HCT116 (cell line): Measurements from ENCODE around the gene OR5A1. TPM values are rescaled to one million over a fixed set of nuclear protein-coding genes. Genes with fewer than 3 reads are reported as not detected.

Experiments
- ATAC-seq: fragments of 200-7000 bp; cut with Tn5 transposase; 2 replicates; pipeline ENCODE4 v1.9.1; 2020; ENCODE audit warnings: mild to moderate bottlenecking, moderate library complexity
- BruUV-seq: library from RNA; stranded (reverse); fragments of 400-500 nt; replicated peaks from 2 replicates; lab custom pipeline; 2021; lab: Mats Ljungman, UMichigan
- CTCF ChIA-PET: fragments of 300-600 bp; sonication (Branson Sonifier 250); formaldehyde crosslinking; loops from one replicate; lab custom pipeline; 2021; ENCODE audit warnings: antibody characterized with exemption; lab: Charles Lee
- POLR2A ChIA-PET: fragments of 300-600, 350-600 bp; sonication (Branson Sonifier 250); formaldehyde crosslinking; loops from one replicate; lab custom pipeline; 2021; ENCODE audit warnings: antibody characterized with exemption; lab: Charles Lee
- RAD21 ChIA-PET, 2 experiments: fragments of 300-600 bp; sonication (Branson Sonifier 250); formaldehyde crosslinking; loops; one replicate each; lab custom pipeline; 2023; ENCODE audit warnings: low total read pairs in 2 of 2; ENCODE audit not compliant: uncharacterized antibody in 2 of 2, unreplicated experiment in 2 of 2, low non-redundant PET in 1 of 2; lab: Charles Lee
- DNase-seq: peaks from one replicate; pipeline ENCODE4 v3.0.0-alpha.2; 2010; ENCODE audit warnings: low read depth, low spot score
- H2AFZ ChIP-seq: fragments of 200-600 bp; shearing (Covaris generic), sonication (generic); 2 replicates; pipeline ENCODE4 v1.6.1; 2017; ENCODE audit warnings: low read depth, mixed run types, mixed read lengths, antibody characterized with exemption, low read length; ENCODE audit not compliant: poor library complexity, severe bottlenecking
- H3K27ac ChIP-seq: 2 replicates; pipeline ENCODE4 v1.5.1; 2012; ENCODE audit warnings: low read depth, low read length
- H3K27me3 ChIP-seq: fragments of 200-600 bp; sonication (generic); 2 replicates; pipeline ENCODE4 v1.6.1; 2016; ENCODE audit warnings: mixed run types, low read length, mixed read lengths; ENCODE audit not compliant: insufficient read depth
- H3K36me3 ChIP-seq, 2 experiments: fragments of 200-500 bp in 1 of 2; fragments of 200-600 bp in 1 of 2; sonication (Bioruptor generic) in 1 of 2; sonication (generic) in 1 of 2; 2 replicates each; pipeline versions ENCODE4 v1.5.1 to v1.6.1; 2014 to 2016; ENCODE audit warnings: low read length in 2 of 2, inconsistent platforms in 1 of 2, mixed read lengths in 1 of 2, mixed run types in 1 of 2; ENCODE audit not compliant: insufficient read depth in 2 of 2, control insufficient read depth in 1 of 2
- H3K4me1 ChIP-seq, 2 experiments: fragments of 200-600 bp in 1 of 2; sonication (generic) in 1 of 2; 2 replicates each; pipeline versions ENCODE4 v1.5.1 to v1.6.1; 2012 to 2017; ENCODE audit warnings: low read length in 2 of 2, inconsistent platforms in 1 of 2, mild to moderate bottlenecking in 1 of 2, mixed read lengths in 1 of 2, mixed run types in 1 of 2, moderate library complexity in 1 of 2; ENCODE audit not compliant: insufficient read depth in 2 of 2, control insufficient read depth in 1 of 2
- H3K4me2 ChIP-seq: fragments of 200-600 bp; sonication (generic); 2 replicates; pipeline ENCODE4 v1.6.1; 2017; ENCODE audit warnings: mixed run types, low read length, mixed read lengths
- H3K4me3 ChIP-seq, 2 experiments: fragments of 200-600 bp in 1 of 2; sonication (generic) in 1 of 2; replicated peaks in 1 of 2; 2 replicates each; pipeline ENCODE4 v1.5.1; 2011 to 2016; ENCODE audit warnings: low read length in 2 of 2, control low read depth in 1 of 2, low read depth in 1 of 2, mild to moderate bottlenecking in 1 of 2, mixed read lengths in 1 of 2, mixed run types in 1 of 2
- H3K79me2 ChIP-seq: fragments of 200-600 bp; sonication (generic); 2 replicates; pipeline ENCODE4 v1.6.1; 2017; ENCODE audit warnings: mild to moderate bottlenecking, mixed run types, low read length, moderate library complexity, mixed read lengths; ENCODE audit not compliant: insufficient read depth
- H3K9ac ChIP-seq: fragments of 200-600 bp; sonication (generic); 2 replicates; pipeline ENCODE4 v1.6.1; 2016; ENCODE audit warnings: low read length, mixed read lengths
- H3K9me2 ChIP-seq: fragments of 200-600 bp; sonication (generic), shearing (Covaris generic); 2 replicates; pipeline ENCODE4 v1.6.1; 2017; ENCODE audit warnings: mixed run types, mild to moderate bottlenecking, moderate library complexity; ENCODE audit not compliant: insufficient read depth
- H3K9me3 ChIP-seq, 2 experiments: fragments of 200-500 bp in 1 of 2; fragments of 200-600 bp in 1 of 2; sonication (Bioruptor generic) in 1 of 2; sonication (generic) in 1 of 2; 2 replicates each; pipeline ENCODE4 v1.6.1; 2014 to 2017; ENCODE audit warnings: low read length in 2 of 2, mixed read lengths in 2 of 2, inconsistent platforms in 1 of 2, low read depth in 1 of 2, mild to moderate bottlenecking in 1 of 2, mixed run types in 1 of 2, moderate library complexity in 1 of 2; ENCODE audit not compliant: control insufficient read depth in 1 of 2, insufficient read depth in 1 of 2
- H4K20me1 ChIP-seq: fragments of 200-600 bp; sonication (generic), shearing (Covaris generic); 2 replicates; pipeline ENCODE4 v1.6.1; 2017; ENCODE audit warnings: mixed run types, mild to moderate bottlenecking, moderate library complexity; ENCODE audit not compliant: insufficient read depth
- ATF3 ChIP-seq: IDR thresholded peaks from 2 replicates; pipeline ENCODE4 v1.6.1; 2012
- CBX3 ChIP-seq: IDR thresholded peaks from 2 replicates; pipeline ENCODE4 v1.6.1; 2012; ENCODE audit warnings: low read depth
- CTCF ChIP-seq, 3 experiments: fragments of 200-600 bp in 1 of 3; sonication (generic) in 1 of 3; IDR thresholded peaks in 2 of 3; conservative IDR thresholded peaks in 1 of 3; 2 replicates each; pipeline ENCODE4 v1.5.1; 2012 to 2017; ENCODE audit warnings: low read depth in 2 of 3, low read length in 2 of 3, antibody characterized with exemption in 1 of 3, borderline replicate concordance in 1 of 3, control low read depth in 1 of 3, mild to moderate bottlenecking in 1 of 3, mixed read lengths in 1 of 3, mixed run types in 1 of 3, moderate library complexity in 1 of 3; ENCODE audit not compliant: insufficient read depth in 1 of 3
- SRF ChIP-seq: IDR thresholded peaks from 2 replicates; pipeline ENCODE4 v1.6.1; 2012; ENCODE audit warnings: low read depth
- ZBTB33 ChIP-seq: IDR thresholded peaks from 2 replicates; pipeline ENCODE4 v1.6.1; 2011; ENCODE audit warnings: mild to moderate bottlenecking, low read length, moderate library complexity; ENCODE audit not compliant: insufficient replicate concordance; ENCODE audit errors: extremely low read depth
- intact Hi-C: fragments of 100-400 bp; cut with micrococcal nuclease; formaldehyde crosslinking; loops from 2 replicates; pipeline ENCODE4 v1.10.0; 2022
- total RNA-seq: library from RNA; stranded (reverse); gene quantifications from one replicate; pipeline ENCODE4 v1.2.1, GENCODE V29; 2021; ENCODE audit not compliant: unreplicated experiment

Gene OR5A1
- total RNA-seq, 1 experiment from 2014 or later: not detected

GRCh38 chr11:59401262-59401552 lies 35.1 kb upstream of the OR5A1 start:
- Histone ChIP-seq H3K9me3 (peaks cover 9 to 16% of the 10 kb centered on the region in 2 experiments; a peak in 2 of 4 replicates), H3K4me1 (no peaks in the 10 kb centered on the region), H3K27ac (no peak overlapping the region), H3K36me3 (no peaks in the 10 kb centered on the region), H2AFZ (no peak overlapping the region), H3K9me2 (no peaks in the 10 kb centered on the region), H3K79me2 (no peaks in the 10 kb centered on the region), H4K20me1 (no peaks in the 10 kb centered on the region), H3K27me3 (no peaks in the 10 kb centered on the region), H3K4me3 (no peak overlapping the region), H3K9ac (no peak overlapping the region), H3K4me2 (no peak overlapping the region)
- DNase-seq (no peak), ATAC-seq (no peak)
- TF ChIP-seq CTCF (IDR thresholded peaks at IDR 0.05 in 2 of 3, conservative IDR thresholded peaks at IDR 0.05 in 1 of 3; ENCODE audit: borderline replicate concordance in 1 of 3, insufficient read depth in 1 of 3, low read depth in 2 of 3, low read length in 2 of 3): peak in 1 of 3 experiments; percentile 27; a peak in 3 of 6 replicates
- TF ChIP-seq CBX3: no peak
- no peak for TF ChIP-seq SRF
- TF ChIP-seq ZBTB33: no peak
- TF ChIP-seq ATF3: no peak
- CTCF ChIA-PET: interaction anchor here (1.4 kb wide), 1 partner anchor 12 kb away, joined by 3 read pairs; no protein-coding TSS in a partner anchor
- no TSS peak for BruUV-seq
- intact Hi-C loops: no loop called here
- POLR2A ChIA-PET: no interaction called here
- RAD21 ChIA-PET: no interaction called here
